GM12801 (cell line): Measurements from ENCODE around the gene PIK3C2G.

ENCODE experiments used
- TF ChIP-seq, protein P1 (sequence below): IDR thresholded peaks from one replicate; pipeline ENCODE4 v1.5.1; 2011; ENCODE audit warnings: control low read depth; ENCODE audit not compliant: insufficient read length; ENCODE audit errors: extremely low read depth

PIK3C2G gene

GRCh38 chr12:18643681-18644080 is 382.4 kb downstream of the PIK3C2G start:
- TF ChIP-seq, protein P1, sequence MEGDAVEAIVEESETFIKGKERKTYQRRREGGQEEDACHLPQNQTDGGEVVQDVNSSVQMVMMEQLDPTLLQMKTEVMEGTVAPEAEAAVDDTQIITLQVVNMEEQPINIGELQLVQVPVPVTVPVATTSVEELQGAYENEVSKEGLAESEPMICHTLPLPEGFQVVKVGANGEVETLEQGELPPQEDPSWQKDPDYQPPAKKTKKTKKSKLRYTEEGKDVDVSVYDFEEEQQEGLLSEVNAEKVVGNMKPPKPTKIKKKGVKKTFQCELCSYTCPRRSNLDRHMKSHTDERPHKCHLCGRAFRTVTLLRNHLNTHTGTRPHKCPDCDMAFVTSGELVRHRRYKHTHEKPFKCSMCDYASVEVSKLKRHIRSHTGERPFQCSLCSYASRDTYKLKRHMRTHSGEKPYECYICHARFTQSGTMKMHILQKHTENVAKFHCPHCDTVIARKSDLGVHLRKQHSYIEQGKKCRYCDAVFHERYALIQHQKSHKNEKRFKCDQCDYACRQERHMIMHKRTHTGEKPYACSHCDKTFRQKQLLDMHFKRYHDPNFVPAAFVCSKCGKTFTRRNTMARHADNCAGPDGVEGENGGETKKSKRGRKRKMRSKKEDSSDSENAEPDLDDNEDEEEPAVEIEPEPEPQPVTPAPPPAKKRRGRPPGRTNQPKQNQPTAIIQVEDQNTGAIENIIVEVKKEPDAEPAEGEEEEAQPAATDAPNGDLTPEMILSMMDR = no peak

GRCh38 chr12:18644564-18644963 is 383.2 kb downstream of the PIK3C2G start:
- TF ChIP-seq, protein P1 = no peak

DNA sequence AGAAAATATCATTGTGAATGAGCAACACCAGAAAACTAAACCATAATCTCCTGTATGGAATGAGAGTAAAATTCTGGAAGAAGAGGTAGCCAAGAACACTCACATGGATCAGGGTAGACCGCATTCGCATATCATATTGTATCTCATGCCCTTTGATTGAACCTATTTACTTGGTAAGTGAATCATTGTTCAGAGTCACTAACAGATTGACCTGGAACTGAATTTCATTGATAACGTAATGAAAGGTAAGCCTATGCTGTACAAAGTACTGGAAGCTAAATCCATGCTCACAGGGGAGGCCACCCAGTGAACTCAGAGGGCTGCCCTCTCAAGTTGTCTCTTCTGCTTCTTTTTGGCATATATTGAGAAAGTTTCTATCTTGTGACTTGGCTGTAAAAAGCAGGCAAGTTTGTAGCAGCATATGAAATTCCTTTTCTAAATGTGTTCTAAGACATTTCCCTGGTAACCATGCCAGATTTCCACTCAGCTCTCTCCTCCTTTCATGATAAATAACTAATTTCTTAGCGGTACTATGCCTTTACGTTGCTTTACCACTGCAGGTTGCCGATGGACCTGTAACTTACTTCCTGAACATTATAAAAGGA is 385.1 kb downstream of the PIK3C2G start:
- TF ChIP-seq, protein P1 = no peak

- TF ChIP-seq, protein P1 = no peak
These were observed 390.2 kb downstream of the PIK3C2G start for GRCh38 chr12:18651525-18651924.

GRCh38 chr12:18652596-18652995 is 391.3 kb downstream of the PIK3C2G start:
- TF ChIP-seq, protein P1 = no peak

GRCh38 chr12:18653465-18653864 is 392.1 kb downstream of the PIK3C2G start:
- TF ChIP-seq, protein P1 = no peak

GRCh38 chr12:18655351-18655750 is 394.0 kb downstream of the PIK3C2G start:
- TF ChIP-seq, protein P1 = no peak

DNA sequence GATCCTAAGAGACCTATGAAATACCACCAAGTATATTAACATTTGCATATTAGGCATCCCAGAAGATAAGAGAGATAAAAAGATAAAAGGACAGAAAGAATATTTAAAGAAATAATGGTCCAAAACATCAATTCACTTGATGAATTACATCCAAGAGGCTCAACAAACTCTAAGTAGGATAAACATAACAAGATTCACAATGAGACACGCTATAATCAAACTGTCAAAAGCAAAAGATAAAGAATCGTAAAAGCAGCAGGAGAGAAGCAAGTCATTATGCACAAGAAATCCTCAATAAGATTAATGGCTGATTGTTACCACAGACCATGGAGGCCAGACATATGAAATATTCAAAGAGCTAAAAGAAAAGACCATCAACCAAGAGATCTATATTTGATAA is 396.9 kb downstream of the PIK3C2G start:
- TF ChIP-seq, protein P1 = no peak
